H9 (cell line): Measurements from ENCODE around the gene NUP210L. TPM values are rescaled to one million over a fixed set of nuclear protein-coding genes. Genes with fewer than 3 reads are reported as not detected.

Experiments
- DNase-seq: peaks from one replicate; pipeline ENCODE4 v3.0.0-alpha.2; 2017
- H2AFZ ChIP-seq: one replicate; pipeline ENCODE4 v1.6.1; 2013; ENCODE audit warnings: mild to moderate bottlenecking, low read length, control low read depth, moderate library complexity
- H2AK5ac ChIP-seq: 2 replicates; pipeline ENCODE4 v1.6.1; 2013; ENCODE audit warnings: low read length, control low read depth, mixed read lengths; ENCODE audit not compliant: insufficient read length
- H2BK120ac ChIP-seq: one replicate; pipeline ENCODE4 v1.6.1; 2013; ENCODE audit warnings: low read depth, mild to moderate bottlenecking, low read length, control low read depth, inconsistent platforms; ENCODE audit not compliant: poor library complexity, severe bottlenecking
- H2BK12ac ChIP-seq: 2 replicates; pipeline ENCODE4 v1.6.1; 2013; ENCODE audit warnings: low read length, control low read depth, mixed read lengths, low read depth; ENCODE audit not compliant: insufficient read length
- H2BK15ac ChIP-seq: 2 replicates; pipeline ENCODE4 v1.6.1; 2013; ENCODE audit warnings: low read depth, low read length, control low read depth
- H2BK20ac ChIP-seq: one replicate; pipeline ENCODE4 v1.6.1; 2013; ENCODE audit warnings: low read depth, mild to moderate bottlenecking, low read length, control low read depth, inconsistent platforms; ENCODE audit not compliant: poor library complexity, severe bottlenecking
- H2BK5ac ChIP-seq: 2 replicates; pipeline ENCODE4 v1.6.1; 2013; ENCODE audit warnings: low read length, control low read depth, mixed read lengths; ENCODE audit not compliant: insufficient read length
- H3K14ac ChIP-seq: 2 replicates; pipeline ENCODE4 v1.6.1; 2013; ENCODE audit warnings: low read length, control low read depth; ENCODE audit not compliant: insufficient read depth
- H3K18ac ChIP-seq: 2 replicates; pipeline ENCODE4 v1.6.1; 2013; ENCODE audit warnings: low read depth, mild to moderate bottlenecking, mixed read lengths, low read length, control low read depth; ENCODE audit not compliant: insufficient read length
- H3K23ac ChIP-seq: 2 replicates; pipeline ENCODE4 v1.6.1; 2013; ENCODE audit warnings: low read length, control low read depth, mixed read lengths, low read depth; ENCODE audit not compliant: insufficient read length
- H3K23me2 ChIP-seq: 2 replicates; pipeline ENCODE4 v1.6.1; 2013; ENCODE audit warnings: low read depth, mild to moderate bottlenecking, mixed read lengths, low read length, control low read depth; ENCODE audit not compliant: insufficient read length, poor library complexity, severe bottlenecking
- H3K27ac ChIP-seq: 2 replicates; pipeline ENCODE4 v1.5.1; 2013; ENCODE audit warnings: low read length, control low read depth, mixed read lengths, low read depth; ENCODE audit not compliant: insufficient read length
- H3K27me3 ChIP-seq: 2 replicates; pipeline ENCODE4 v1.6.1; 2013; ENCODE audit warnings: low read length, control low read depth, inconsistent platforms; ENCODE audit not compliant: insufficient read depth
- H3K4ac ChIP-seq: 2 replicates; pipeline ENCODE4 v1.6.1; 2013; ENCODE audit warnings: low read depth, mild to moderate bottlenecking, control low read depth, inconsistent platforms, low read length, moderate library complexity
- H3K4me1 ChIP-seq: 2 replicates; pipeline ENCODE4 v1.6.1; 2013; ENCODE audit warnings: low read length, control low read depth, inconsistent platforms; ENCODE audit not compliant: insufficient read depth
- H3K4me2 ChIP-seq: 2 replicates; pipeline ENCODE4 v1.6.1; 2013; ENCODE audit warnings: low read length, control low read depth, mixed read lengths; ENCODE audit not compliant: insufficient read length, insufficient read depth
- H3K56ac ChIP-seq: 2 replicates; pipeline ENCODE4 v1.6.1; 2013; ENCODE audit warnings: low read depth, mild to moderate bottlenecking, mixed read lengths, low read length, control low read depth; ENCODE audit not compliant: insufficient read length
- H3K79me1 ChIP-seq: 2 replicates; pipeline ENCODE4 v1.6.1; 2013; ENCODE audit warnings: low read depth, mild to moderate bottlenecking, moderate library complexity, low read length, control low read depth, inconsistent platforms; ENCODE audit not compliant: insufficient read depth, poor library complexity, severe bottlenecking
- H3K79me2 ChIP-seq: 2 replicates; pipeline ENCODE4 v1.6.1; 2013; ENCODE audit warnings: low read length, control low read depth, inconsistent platforms; ENCODE audit not compliant: insufficient read depth
- H3K9ac ChIP-seq: 2 replicates; pipeline ENCODE4 v1.6.1; 2013; ENCODE audit warnings: low read length, control low read depth, mixed read lengths; ENCODE audit not compliant: insufficient read length; ENCODE audit errors: extremely low read depth
- H3K9me3 ChIP-seq: one replicate; pipeline ENCODE4 v1.6.1; 2013; ENCODE audit warnings: low read depth, low read length, inconsistent platforms; ENCODE audit not compliant: control insufficient read depth
- H3T11ph ChIP-seq: one replicate; pipeline ENCODE4 v1.6.1; 2013; ENCODE audit warnings: mild to moderate bottlenecking, low read length, control low read depth, inconsistent platforms
- H4K20me1 ChIP-seq: one replicate; pipeline ENCODE4 v1.6.1; 2013; ENCODE audit not compliant: control insufficient read depth, insufficient read length, insufficient read depth
- H4K5ac ChIP-seq: 2 replicates; pipeline ENCODE4 v1.6.1; 2013; ENCODE audit warnings: low read depth, mild to moderate bottlenecking, mixed read lengths, low read length, control low read depth; ENCODE audit not compliant: insufficient read length
- H4K8ac ChIP-seq: replicated peaks from 2 replicates; pipeline ENCODE4 v1.6.1; 2013; ENCODE audit warnings: low read length, control low read depth, mixed read lengths, low read depth; ENCODE audit not compliant: insufficient read length
- H4K91ac ChIP-seq: 2 replicates; pipeline ENCODE4 v1.6.1; 2013; ENCODE audit warnings: low read depth, mild to moderate bottlenecking, moderate library complexity, mixed read lengths, low read length, control low read depth; ENCODE audit not compliant: insufficient read length
- H3K27ac Mint-ChIP-seq, 3 experiments: 2 replicates in 2 of 3; 3 replicates in 1 of 3; pipeline ENCODE4 v1.8.0; 2020 to 2021; ENCODE audit warnings: mixed read lengths in 3 of 3, mild to moderate bottlenecking in 1 of 3, moderate library complexity in 1 of 3
- H3K27me3 Mint-ChIP-seq: 2 replicates; pipeline ENCODE4 v1.8.0; 2021; ENCODE audit warnings: low read depth, mild to moderate bottlenecking, moderate library complexity, mixed read lengths
- H3K36me3 Mint-ChIP-seq, 3 experiments: 2 replicates in 2 of 3; 3 replicates in 1 of 3; pipeline ENCODE4 v1.8.0; 2020 to 2021; ENCODE audit warnings: low read depth in 3 of 3, mixed read lengths in 3 of 3; ENCODE audit not compliant: insufficient read depth in 1 of 3
- H3K4me1 Mint-ChIP-seq, 2 experiments: 2 replicates each; pipeline ENCODE4 v1.8.0; 2020; ENCODE audit warnings: mixed read lengths in 2 of 2
- H3K4me3 Mint-ChIP-seq, 2 experiments: 2 replicates in 1 of 2; 3 replicates in 1 of 2; pipeline ENCODE4 v1.8.0; 2020 to 2021; ENCODE audit warnings: mild to moderate bottlenecking in 2 of 2, mixed read lengths in 2 of 2, moderate library complexity in 1 of 2
- H3K9me3 Mint-ChIP-seq, 2 experiments: 2 replicates in 1 of 2; 3 replicates in 1 of 2; pipeline ENCODE4 v1.8.0; 2020; ENCODE audit warnings: mild to moderate bottlenecking in 2 of 2, mixed read lengths in 2 of 2, moderate library complexity in 1 of 2
- CTCF ChIP-seq: fragments of 200-600 bp; sonication (generic); conservative IDR thresholded peaks from 3 replicates; pipeline ENCODE4 v1.8.0; 2021; ENCODE audit warnings: antibody characterized with exemption, mild to moderate bottlenecking
- WGBS: extraction: QIAGEN DNeasy Blood & Tissue Kit; methylation state at CpG from one replicate; pipeline ENCODE4 v1.1.7; 2013; ENCODE audit warnings: missing lambda C conversion rate, low lambda C conversion rate, mixed read lengths; ENCODE audit not compliant: insufficient read length; ENCODE audit errors: extremely low coverage; 5-methylcytosine and 5-hydroxymethylcytosine counted together
- total RNA-seq: library from RNA; stranded (reverse); gene quantifications from 2 replicates; pipeline ENCODE4 v1.2.1, GENCODE V29; 2021

NUP210L gene
- total RNA-seq, 1 experiment from 2014 or later, result 0.04 TPM

DNA sequence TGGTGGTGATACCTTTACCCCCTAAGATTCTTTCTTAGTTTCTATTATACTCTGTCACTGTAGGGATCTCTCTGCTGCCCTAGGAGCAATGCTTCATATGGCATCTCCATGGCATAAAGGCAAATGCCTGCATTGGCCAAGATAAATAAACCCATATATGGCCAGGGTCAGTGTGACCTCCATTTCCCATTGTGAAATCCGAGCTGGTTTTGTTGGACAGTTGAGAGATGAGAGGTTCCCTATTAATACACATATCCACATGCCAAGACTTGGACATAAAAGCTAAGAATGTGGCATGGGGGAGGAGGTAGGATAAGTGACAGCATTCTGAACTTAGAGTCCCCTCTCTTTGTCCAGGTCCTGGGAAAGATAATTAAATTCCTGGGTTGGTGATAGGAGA is 35.7 kb upstream of the NUP210L start:
- Mint-ChIP-seq H3K9me3 (no peaks in the 10 kb centered on the region), H3K4me1 (peaks cover 40 to 43% of the 10 kb centered on the region in 2 experiments), H3K4me3 (no peak overlapping the region), H3K27me3 (peaks cover 5% of the 10 kb centered on the region; the same call in 1 of the 2 replicates), H3K27ac (no peak overlapping the region), H3K36me3 (no peaks in the 10 kb centered on the region)
- peaks cover 13% of the 10 kb centered on the region; the same call in 1 of the 2 replicates for H3K4me1 ChIP-seq
- no peak overlapping the region for H2BK20ac ChIP-seq
- H3K9me3 ChIP-seq, result no peaks in the 10 kb centered on the region
- H2BK12ac ChIP-seq, result no peak overlapping the region
- H4K5ac ChIP-seq, result no peak overlapping the region
- H3K18ac ChIP-seq, result no peak overlapping the region
- no peak overlapping the region for H3T11ph ChIP-seq
- no peak overlapping the region for H4K91ac ChIP-seq
- no peak overlapping the region for H2BK15ac ChIP-seq
- no peak overlapping the region for H2BK120ac ChIP-seq
- H3K79me1 ChIP-seq, result no peaks in the 10 kb centered on the region
- H3K9ac ChIP-seq, result no peak overlapping the region
- H2AK5ac ChIP-seq, result no peak overlapping the region
- no peak overlapping the region for H3K56ac ChIP-seq
- H2BK5ac ChIP-seq, result no peak overlapping the region
- no peak overlapping the region for H3K4me2 ChIP-seq
- no peak overlapping the region for H2AFZ ChIP-seq
- H3K23ac ChIP-seq, result no peak overlapping the region
- H3K14ac ChIP-seq, result no peak overlapping the region
- H3K27ac ChIP-seq, result no peak overlapping the region
- TF ChIP-seq CTCF, result no peak
- no peaks in the 10 kb centered on the region; the same call in 1 of the 2 replicates for H3K27me3 ChIP-seq
- H4K8ac ChIP-seq, result no peak overlapping the region
- no peaks in the 10 kb centered on the region for H4K20me1 ChIP-seq
- no CpG with 5 or more reads among the region's 1 CpG for WGBS
- H3K4ac ChIP-seq, result no peak overlapping the region
- no peaks in the 10 kb centered on the region for H3K79me2 ChIP-seq
- DNase-seq, result no peak
- H3K23me2 ChIP-seq, result no peaks in the 10 kb centered on the region
